ENCODE measurements around the gene TCERG1.
"Not testable (repeated sequence)": the region's sequence is repeated elsewhere in the genome, so short reads cannot be mapped to it uniquely, and the experiment has no call there.

TCERG1 gene

DNA sequence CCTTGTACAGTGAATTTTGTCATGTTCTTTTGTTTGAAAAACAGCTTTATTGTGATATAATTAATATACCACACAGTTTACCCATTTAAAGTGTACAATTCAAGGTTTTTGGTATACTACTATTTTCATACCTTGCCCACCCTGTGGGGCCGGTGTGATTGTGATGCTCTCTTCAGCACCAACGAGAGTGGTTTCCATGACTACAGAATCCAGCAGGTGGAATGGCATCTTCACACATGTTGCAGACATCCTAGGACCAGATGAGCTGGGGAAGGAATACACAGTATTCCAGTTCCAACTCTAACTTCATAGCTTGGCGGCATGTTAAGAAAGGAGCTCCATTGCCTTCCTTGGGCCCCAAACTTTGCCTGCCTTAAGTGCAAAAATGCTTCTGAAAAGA, 76.6 kb downstream of the TCERG1 start:
- DNase-seq = no peak

DNA sequence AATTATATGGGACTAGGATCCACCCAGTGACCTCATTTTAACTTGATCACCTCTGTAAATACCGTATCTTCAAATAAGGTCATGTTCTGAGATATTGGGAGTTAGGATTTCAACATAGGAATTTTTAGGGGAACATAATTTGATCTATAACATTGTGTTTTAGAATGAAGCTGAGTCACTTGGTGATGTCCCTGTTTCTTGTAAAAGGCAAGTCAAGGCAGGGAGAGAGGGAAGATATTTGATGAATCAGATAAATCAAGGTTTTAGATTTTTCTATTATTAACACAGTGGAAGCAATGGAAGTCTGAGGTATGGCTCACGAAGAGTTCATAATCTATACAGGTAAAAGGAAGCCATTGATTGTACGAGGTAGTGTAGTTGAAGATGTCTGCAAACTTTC, 80.7 kb downstream of the TCERG1 start:
- DNase-seq = no peak

DNA sequence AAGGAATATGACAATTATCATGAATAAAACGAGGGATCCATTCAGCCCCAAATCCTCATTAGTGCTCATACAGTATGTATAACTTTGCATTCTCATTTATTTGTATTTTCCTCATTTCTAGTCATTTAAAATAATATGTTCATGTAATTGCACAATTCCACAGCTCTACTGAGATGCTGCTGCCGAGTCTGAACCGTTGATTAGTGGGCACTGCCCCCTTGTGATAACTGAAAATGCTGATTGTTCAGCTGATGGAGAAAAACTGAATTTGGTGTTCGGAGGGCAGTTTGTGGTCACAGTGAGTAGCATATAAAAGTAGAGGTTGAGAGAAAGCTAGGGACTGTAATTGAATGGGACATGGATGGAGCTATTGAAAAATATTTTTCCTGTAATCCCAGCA, 81.1 kb downstream of the TCERG1 start:
- DNase-seq = no peak

DNA sequence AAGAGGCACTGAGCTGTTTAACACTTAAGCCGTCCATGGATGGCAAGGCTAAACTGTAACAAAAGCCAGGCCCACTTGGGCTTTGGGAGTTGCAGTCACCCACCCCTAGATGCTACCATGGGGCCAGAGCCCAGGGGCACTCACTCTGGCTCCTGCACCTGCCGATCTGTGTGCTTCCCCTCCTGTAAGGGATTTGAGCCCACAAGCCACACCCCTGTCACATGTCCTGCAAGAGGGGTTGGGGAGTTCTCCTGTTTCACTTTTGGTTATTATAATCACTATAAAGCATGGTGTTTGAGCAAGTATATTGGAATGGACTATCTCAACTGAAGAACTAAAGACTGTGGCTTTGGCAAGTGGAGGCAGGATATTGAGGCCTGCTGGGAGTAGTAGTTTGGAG, 82.9 kb downstream of the TCERG1 start:
- no peak for DNase-seq

GRCh38 chr5:146533260-146533857, 86.2 kb downstream of the TCERG1 start:
- DNase-seq = peak; percentile 71

DNA sequence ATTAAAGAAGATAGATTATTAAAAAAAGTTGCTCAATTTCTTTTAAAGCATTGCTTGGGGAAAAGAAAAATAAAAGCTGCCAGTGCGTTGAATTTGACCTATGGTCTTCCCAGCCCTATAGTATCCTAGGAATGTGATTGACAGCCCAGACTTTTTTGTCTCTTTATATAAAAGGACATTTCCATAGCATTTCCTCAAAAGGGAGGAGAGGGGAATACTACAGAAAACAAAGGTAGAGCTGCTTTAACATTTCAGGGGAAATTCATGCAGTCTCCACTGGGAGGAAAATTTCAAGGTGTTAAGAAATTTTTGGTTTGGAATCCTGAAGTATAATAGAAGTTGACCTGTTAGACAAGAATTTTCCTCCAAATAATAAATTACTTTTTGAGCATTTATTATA, 86.7 kb downstream of the TCERG1 start:
- no peak for DNase-seq

GRCh38 chr5:146538432-146538831, 91.3 kb downstream of the TCERG1 start:
- DNase-seq = no peak

DNA sequence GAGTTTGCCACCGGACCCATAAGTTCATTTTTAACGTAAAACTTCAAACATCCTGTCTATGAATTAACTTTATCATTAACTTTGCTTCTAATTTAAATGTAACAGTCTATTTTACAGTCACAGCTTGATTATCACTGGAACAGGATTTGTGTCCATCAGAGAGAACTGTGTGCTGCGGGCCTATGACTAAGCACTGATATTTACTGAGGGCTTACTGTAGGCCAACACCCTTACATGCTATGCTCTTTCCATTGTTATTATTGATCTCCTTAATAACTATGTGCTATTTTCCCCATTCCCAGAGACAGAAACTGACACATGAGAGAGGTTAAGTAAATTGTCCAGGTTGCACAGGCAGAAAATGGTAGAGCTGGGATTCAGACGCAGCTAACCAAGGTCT, 92.8 kb downstream of the TCERG1 start:
- no peak for DNase-seq

GRCh38 chr5:146540414-146540813, 93.3 kb downstream of the TCERG1 start:
- DNase-seq = no peak

- DNase-seq = peak; percentile 78
These were observed 95.1 kb downstream of the TCERG1 start for GRCh38 chr5:146541958-146542849.

GRCh38 chr5:146544232-146544631, 97.1 kb downstream of the TCERG1 start:
- DNase-seq = no peak

DNA sequence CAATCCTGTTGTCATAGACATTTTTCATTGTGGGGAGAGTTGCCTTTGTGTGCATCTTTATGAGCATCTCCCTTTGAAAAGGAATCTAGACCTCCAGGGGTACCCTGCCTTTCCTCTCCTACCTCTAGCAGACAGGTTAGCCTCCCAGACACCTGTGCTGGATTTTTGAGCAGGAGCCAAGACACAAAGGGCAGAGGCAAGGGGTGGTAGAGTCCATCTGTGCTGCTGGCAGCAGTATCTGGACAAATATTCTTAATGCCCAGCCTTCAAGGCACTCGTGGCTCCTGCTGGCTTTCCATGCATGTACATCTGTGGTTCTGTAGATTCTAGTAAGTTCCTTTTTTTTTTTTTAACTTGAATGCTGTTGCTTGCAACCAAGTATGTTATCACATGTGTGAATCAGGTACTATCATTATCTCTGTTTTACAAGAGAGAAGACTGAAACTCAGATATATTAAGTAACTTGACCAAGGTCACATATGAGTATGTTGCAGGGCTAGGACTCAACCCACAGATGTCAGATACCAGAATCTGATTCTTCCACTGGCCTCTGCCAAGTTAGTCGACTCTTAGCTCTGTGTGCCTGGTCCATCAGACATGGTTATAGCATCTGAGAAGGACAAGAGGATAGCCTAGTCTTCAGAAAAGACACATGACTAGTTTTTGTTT, 101.8 kb downstream of the TCERG1 start:
- peak; percentile 41 for DNase-seq

- DNase-seq = no peak
These were observed 102.5 kb downstream of the TCERG1 start for GRCh38 chr5:146549615-146550014.

DNA sequence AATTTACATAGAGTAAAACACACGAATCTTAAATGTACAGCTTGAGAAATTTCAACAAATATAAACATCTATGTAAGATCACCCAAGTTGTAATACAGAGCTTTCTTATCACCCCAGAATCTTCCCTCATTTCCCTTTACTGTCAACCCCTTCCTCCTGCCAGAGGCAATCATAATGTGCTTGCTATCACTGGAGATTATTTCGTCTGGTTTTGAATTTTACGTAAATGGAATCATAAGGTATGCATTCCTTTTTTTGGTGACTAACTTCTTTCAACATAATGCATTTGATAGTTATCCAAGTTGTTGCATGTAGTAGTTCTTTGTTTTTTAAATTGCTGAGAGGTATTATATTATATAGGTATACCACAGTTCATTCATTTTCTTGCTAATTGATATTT, 106.3 kb downstream of the TCERG1 start:
- no peak for DNase-seq

DNA sequence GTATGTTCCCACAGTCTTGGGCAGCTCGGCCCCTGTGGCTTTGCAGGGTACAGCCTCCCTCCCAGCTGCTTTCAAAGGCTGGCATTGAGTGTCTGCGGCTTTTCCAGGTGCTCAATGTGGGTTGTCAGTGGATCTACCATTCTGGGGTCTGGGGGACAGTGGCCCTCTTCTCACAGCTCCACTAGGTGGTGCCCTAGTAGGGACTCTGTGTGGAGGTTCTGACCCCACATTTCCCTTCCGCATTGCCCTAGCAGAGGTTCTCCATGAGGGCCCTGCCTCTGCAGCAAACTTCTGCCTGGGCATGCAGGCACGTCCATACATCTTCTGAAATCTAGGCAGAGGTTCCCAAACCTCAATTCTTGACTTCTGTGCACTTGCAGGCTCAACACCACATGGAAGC, 109.8 kb downstream of the TCERG1 start:
- DNase-seq = not testable (repeated sequence)

- DNase-seq = no peak
These were observed 113.2 kb downstream of the TCERG1 start for GRCh38 chr5:146560205-146560812.

All from NCI-H1694 treated with DMSO at 0.1 percent for 48 hours (cell line).